Measurements from ENCODE around the gene C11orf65.

DNA sequence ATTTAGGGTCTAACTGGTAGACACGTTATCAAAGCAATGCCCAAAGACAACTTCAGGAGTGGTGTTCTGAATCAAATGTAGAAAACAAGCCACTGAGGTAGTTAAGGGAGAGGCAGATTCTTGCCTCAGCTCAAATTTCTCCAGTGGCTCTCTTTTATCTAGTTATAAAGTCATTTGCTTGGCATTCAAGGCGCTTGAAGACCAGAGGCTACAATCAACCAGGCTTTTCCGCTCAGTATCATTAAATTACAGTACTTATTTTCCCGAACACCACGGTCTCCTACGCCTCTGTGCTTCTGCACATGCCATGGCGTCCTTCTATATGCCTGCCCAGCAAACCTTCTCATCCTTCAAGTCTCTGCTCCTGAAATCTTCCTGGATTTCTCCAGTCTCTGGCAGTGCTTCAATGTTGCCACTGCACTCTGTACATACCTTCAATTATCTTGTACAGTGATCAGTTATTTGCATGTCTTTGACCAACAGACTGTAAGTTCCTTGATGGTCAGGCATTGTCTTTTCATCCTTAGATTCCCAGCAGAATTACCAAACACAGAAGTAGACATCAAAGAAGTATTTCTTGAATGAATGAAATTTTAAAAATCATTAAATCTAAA lies 29.4 kb upstream of the C11orf65 start:
- TF ChIP-seq CTCF (IDR thresholded peaks at IDR 0.05; ENCODE audit: low read depth, low read length, missing input control), result no peak
- TF ChIP-seq HNF4A (conservative IDR thresholded peaks at IDR 0.05), result no peak
- TF ChIP-seq, protein P1, sequence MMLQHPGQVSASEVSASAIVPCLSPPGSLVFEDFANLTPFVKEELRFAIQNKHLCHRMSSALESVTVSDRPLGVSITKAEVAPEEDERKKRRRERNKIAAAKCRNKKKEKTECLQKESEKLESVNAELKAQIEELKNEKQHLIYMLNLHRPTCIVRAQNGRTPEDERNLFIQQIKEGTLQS (IDR thresholded peaks at IDR 0.05), result no peak
- TF ChIP-seq RAD21 (IDR thresholded peaks at IDR 0.05), result no peak
- no peak for TF ChIP-seq GABPA (IDR thresholded peaks at IDR 0.05 in 1 of 2, conservative IDR thresholded peaks at IDR 0.05 in 1 of 2)
- no peak for TF ChIP-seq MAX (IDR thresholded peaks at IDR 0.05)
- no peak for TF ChIP-seq YY1 (IDR thresholded peaks at IDR 0.05)
- TF ChIP-seq FOXA1 (IDR thresholded peaks at IDR 0.05), result no peak
- TF ChIP-seq TAF1 (conservative IDR thresholded peaks at IDR 0.05), result no peak
- no peak for TF ChIP-seq SP1 (IDR thresholded peaks at IDR 0.05)
- TF ChIP-seq REST (IDR thresholded peaks at IDR 0.05), result no peak
- no peak for TF ChIP-seq ZBTB33 (IDR thresholded peaks at IDR 0.05)
- TF ChIP-seq EGR1 (IDR thresholded peaks at IDR 0.05; ENCODE audit: low read depth in 2 of 2), result no peak
